WTC11 (cell line): ENCODE measurements around the gene ADGRB3.

Experiments
- ARID4B ChIP-seq: sonication (generic); formaldehyde crosslinking; IDR thresholded peaks from 2 replicates; pipeline ENCODE4 v1.8.0; 2023; ENCODE audit warnings: missing genetic modification reagents, mild to moderate bottlenecking, borderline replicate concordance
- CTCF ChIP-seq: fragments of 200-600 bp; IDR thresholded peaks from 2 replicates; pipeline ENCODE4 v1.8.0; 2022; ENCODE audit warnings: antibody characterized with exemption

- no peak for TF ChIP-seq ARID4B (CRISPR knock-in tag)
- no peak for TF ChIP-seq CTCF
Observed at GRCh38 chr6:69217343-69217742, 582.3 kb downstream of the ADGRB3 start.
